Ishikawa (cell line): Measurements from ENCODE around the gene TMEM42.
A peak's percentile ranks its signal among the peaks of the same experiment; 100 is the strongest.

Source experiments
- CEBPB ChIP-seq: IDR thresholded peaks from 2 replicates; pipeline ENCODE4 v1.6.1; 2012
- CREB1 ChIP-seq: IDR thresholded peaks from 2 replicates; pipeline ENCODE4 v1.6.1; 2012; ENCODE audit warnings: low read depth
- EGR1 ChIP-seq: IDR thresholded peaks from 2 replicates; pipeline ENCODE4 v1.6.1; 2012
- FOXM1 ChIP-seq: IDR thresholded peaks from 2 replicates; pipeline ENCODE4 v1.6.1; 2012; ENCODE audit warnings: low read depth, borderline replicate concordance
- NFIC ChIP-seq: IDR thresholded peaks from 2 replicates; pipeline ENCODE4 v1.6.1; 2012
- RAD21 ChIP-seq: IDR thresholded peaks from 2 replicates; pipeline ENCODE4 v1.6.1; 2012; ENCODE audit warnings: low read depth
- TAF1 ChIP-seq: IDR thresholded peaks from 2 replicates; pipeline ENCODE4 v1.6.1; 2012; ENCODE audit warnings: low read depth, mild to moderate bottlenecking
- TEAD4 ChIP-seq: IDR thresholded peaks from 2 replicates; pipeline ENCODE4 v1.6.1; 2012
- ZBTB7A ChIP-seq: IDR thresholded peaks from 2 replicates; pipeline ENCODE4 v1.6.1; 2012; ENCODE audit warnings: low read depth
- TF ChIP-seq, protein P1 (sequence below): IDR thresholded peaks from 2 replicates; pipeline ENCODE4 v1.6.1; 2012

GRCh38 chr3:44862226-44862637 is 520 bp downstream of the TMEM42 start:
- no peak for TF ChIP-seq TEAD4
- TF ChIP-seq CEBPB: no peak
- no peak for TF ChIP-seq NFIC
- no peak for TF ChIP-seq EGR1
- TF ChIP-seq, protein P1, sequence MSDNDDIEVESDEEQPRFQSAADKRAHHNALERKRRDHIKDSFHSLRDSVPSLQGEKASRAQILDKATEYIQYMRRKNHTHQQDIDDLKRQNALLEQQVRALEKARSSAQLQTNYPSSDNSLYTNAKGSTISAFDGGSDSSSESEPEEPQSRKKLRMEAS: peak; percentile 57
- no peak for TF ChIP-seq CREB1
- no peak for TF ChIP-seq ZBTB7A
- no peak for TF ChIP-seq TAF1
- TF ChIP-seq RAD21: no peak
- no peak for TF ChIP-seq FOXM1
